GM21825 (cell line): ENCODE measurements around the gene CCDC91.
"Not testable (repeated sequence)": the region's sequence is repeated elsewhere in the genome, so short reads cannot be mapped to it uniquely, and the experiment has no call there.

ENCODE experiments used
- ATAC-seq: cut with Tn5 transposase; IDR thresholded peaks from one replicate; pipeline ENCODE4 v1.9.1; 2021; ENCODE audit warnings: mild to moderate bottlenecking, moderate library complexity; ENCODE audit not compliant: unreplicated experiment

The CCDC91 gene

DNA sequence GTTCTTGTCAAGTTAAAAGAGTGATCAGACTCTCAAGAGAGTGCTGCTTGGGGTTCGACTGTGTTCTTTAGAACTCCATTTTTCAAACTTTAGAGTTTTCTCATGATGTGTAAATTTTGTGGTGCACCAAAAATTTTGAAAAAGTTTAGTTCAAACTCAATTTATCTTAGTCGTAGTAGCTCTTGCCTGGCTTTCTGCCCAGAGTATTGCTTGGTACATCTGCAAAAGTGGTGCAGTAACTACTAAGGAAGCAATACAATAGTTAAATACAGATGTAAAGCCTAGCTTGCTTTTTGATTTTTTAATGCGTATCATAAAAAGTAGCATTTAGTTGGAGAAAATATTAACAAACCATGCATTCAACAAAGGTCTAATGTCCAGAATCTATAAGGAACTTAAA lies 9.5 kb upstream of the CCDC91 start:
- ATAC-seq, result no peak

DNA sequence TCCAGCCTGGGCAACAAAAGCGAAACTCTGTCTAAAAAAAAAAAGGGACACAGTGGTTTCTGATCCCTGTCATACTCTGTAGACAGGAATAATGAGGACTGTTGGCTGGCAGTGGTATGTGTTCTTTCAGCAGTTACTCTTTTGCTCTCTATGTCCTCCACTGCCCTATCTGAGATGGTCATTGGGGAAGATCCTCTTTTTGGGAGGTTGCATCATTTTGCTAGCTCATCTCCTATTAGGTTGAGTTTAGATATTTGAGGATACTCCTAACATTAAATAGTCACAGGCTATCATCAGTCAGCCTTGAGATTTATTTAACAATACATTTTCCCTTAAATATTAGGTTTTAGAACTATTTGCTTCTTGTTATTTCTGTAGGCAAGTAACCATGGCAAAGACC lies 5.9 kb upstream of the CCDC91 start:
- ATAC-seq, result no peak

GRCh38 chr12:28186500-28186899 lies 3.8 kb upstream of the CCDC91 start:
- ATAC-seq, result no peak

DNA sequence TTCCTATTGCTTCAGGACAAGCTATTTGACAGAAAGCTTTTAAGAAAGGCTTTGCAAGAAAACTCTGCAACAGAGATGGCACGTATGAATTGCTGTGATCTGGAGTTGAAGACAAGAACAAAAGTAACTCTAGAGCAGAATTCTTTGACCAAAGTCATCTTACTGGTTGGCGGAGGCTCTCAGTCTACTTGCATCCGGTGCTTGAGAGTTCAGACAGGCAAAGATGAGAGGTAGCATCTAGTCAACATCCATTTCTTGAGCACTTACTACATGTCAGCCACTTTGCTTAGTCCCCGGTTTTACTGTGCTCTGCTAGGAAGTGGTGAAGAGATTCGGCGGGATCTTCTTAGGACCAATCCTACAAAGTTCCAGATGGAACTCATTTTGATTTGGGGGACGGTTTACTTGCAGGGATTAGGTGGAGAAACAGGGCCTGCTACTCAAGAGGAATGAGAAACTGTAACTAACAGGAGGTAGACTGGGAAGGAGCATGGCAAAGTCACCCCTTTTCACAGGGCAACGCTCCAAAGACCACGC lies 404 bp upstream of the CCDC91 start:
- ATAC-seq, result no peak

GRCh38 chr12:28191051-28192048 lies 1.1 kb downstream of the CCDC91 start:
- no peak for ATAC-seq

GRCh38 chr12:28192125-28192524 lies 1.9 kb downstream of the CCDC91 start:
- no peak for ATAC-seq

GRCh38 chr12:28194621-28195020 lies 4.4 kb downstream of the CCDC91 start:
- not testable (repeated sequence) for ATAC-seq

- not testable (repeated sequence) for ATAC-seq
These were observed 10.9 kb downstream of the CCDC91 start for GRCh38 chr12:28201136-28201535.

DNA sequence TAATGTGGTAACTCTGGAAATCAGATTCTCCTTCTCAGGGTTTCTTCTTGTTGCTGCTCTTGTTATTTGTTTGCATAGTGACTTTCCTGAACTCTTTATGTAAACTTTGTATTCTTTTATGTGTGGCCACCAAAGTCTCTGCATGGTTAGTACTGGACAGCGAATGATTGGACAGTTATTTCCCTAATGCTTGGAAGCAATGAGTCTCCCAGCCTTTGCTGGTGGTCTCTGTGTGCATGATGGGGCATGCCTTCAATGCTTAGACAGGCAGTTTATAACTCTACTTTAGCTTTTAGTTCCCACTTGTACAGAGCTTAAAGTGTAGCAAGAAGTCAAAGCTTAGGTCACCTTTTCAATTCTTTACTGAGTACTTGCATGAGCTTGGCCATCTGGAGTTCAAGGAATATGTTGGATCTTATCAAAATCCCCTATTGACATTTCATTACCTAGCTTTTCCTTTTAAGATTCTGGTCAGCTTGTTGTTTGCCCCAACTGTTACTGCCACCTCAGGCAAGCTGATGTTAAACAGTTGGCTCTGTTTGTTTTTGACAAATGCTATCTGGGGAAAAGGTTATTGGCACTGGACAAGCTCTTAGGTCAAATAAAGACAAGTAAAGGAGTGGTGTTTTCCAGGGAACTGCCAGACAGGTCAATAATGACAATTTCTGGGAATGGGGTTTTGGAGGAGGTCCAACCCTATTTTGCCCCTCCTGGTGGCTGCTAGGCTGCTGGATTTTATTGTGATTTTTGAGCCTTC lies 12.3 kb downstream of the CCDC91 start:
- ATAC-seq, result no peak

- ATAC-seq, result no peak
These were observed 19.5 kb downstream of the CCDC91 start for GRCh38 chr12:28209782-28210181.

GRCh38 chr12:28212182-28212581 lies 21.9 kb downstream of the CCDC91 start:
- ATAC-seq, result no peak

GRCh38 chr12:28215021-28215420 lies 24.8 kb downstream of the CCDC91 start:
- no peak for ATAC-seq

GRCh38 chr12:28216016-28216415 lies 25.8 kb downstream of the CCDC91 start:
- ATAC-seq, result no peak

- ATAC-seq, result no peak
These were observed 27.5 kb downstream of the CCDC91 start for GRCh38 chr12:28217805-28218204.

DNA sequence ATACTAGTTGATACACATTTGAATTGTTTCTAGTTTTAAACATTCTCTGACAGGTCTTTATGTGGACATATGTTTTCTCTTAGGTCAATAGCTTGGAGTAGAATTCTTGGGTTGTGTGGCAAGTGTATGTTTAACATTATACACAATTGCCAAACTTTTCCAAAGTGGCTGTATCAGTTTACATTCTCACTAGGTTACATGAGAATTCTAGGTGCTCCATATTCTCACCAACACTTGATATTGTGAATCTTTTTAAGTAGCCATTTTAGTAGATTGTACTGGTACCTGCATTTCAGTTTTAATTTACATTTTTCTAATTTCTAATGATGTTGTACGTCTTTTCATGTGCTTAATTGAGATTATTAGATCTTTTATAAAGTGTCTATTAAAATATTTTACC lies 28.6 kb downstream of the CCDC91 start:
- ATAC-seq, result no peak

DNA sequence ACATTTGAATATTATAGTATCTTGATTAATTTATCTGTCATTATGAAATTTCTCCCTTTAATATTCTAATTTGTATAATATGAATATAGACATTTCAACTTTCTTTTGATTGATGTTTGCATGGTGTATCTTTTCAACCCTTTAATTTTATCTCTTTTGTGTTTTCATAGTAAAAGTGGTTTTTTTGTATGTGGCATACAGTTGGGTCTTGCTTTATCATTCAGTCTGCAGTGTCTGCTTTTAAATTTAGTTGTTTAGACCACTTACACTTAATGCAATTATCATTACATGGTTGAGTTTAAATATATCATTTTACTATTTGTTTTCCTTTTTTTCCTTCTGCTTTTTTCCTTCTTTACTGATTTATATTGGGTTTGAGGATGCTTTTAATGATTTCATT lies 29.6 kb downstream of the CCDC91 start:
- no peak for ATAC-seq

DNA sequence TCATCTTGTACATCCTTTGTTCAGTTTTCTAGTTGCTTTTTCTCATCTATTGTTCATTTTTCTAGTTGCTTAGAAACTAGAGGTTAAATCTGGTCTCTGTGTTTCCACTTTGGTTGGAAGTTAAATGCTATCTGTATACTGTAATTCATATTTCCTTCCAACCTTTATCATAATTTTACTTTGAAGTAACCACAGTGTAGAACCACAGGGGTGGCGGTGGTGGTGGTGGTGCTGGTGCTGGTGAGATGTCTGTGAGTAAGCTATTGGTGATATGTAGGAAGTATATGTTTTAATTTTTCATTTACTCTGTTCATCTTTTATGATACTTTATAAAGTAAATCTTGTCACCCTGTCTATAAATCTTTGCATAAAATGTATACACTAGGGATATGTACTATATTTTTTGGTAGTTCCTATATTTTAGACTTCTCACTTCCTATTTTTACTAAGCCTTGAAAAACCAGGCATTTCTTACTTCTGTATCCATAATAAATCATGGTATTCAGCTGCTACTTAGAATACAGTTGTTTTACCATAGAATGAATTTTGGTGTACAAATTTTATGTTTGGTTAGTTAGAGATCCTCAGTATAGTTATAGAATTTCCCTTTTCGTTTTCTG lies 31.9 kb downstream of the CCDC91 start:
- no peak for ATAC-seq

DNA sequence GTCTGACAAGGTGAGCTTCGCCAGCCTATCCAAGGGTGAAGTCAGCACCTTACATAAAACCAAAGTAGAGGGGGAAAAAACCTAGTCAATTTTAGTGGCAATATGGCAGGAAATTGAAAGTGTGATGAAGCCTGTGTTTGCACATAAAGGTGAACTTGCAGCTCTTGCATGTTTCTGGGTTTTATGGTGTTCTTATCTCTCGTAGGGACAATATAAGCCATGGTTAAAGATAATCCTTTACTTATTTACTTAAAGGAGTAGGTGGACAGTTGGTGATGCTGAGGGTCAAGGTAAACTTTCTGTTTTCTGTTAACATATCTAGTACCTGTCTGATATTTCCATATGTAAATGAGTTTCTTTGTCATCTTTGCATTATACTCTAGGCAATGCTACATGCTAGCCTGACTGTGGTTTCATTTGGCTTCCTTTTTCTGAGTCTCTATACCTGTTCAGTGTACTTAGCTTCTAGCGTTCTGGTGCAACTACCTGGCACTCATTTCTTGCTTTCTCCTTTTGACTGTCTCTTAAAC lies 32.8 kb downstream of the CCDC91 start:
- ATAC-seq, result peak; percentile 92

GRCh38 chr12:28223858-28224257 lies 33.6 kb downstream of the CCDC91 start:
- no peak for ATAC-seq

DNA sequence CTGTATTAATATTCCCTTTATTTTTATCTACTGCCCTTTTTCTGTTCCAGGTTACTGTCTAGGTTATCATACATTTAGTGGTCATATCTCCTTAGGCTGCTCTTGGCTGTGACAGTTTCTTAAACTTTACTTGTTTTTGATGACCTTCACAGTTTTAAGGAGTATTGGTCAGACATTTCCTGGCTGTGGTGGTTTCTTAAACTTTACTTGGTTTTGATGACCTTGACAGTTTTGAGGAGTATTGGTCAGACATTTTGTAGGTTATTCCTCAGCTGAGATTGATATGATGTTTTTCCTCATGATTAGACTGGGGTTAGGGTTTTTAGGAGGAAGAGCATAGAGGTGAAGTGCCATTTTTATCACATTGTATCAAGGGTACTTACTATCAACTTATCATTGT lies 36.4 kb downstream of the CCDC91 start:
- ATAC-seq, result no peak

GRCh38 chr12:28227251-28227650 lies 37.0 kb downstream of the CCDC91 start:
- no peak for ATAC-seq
